Right lung (tissue), 5 donors: ENCODE results near the gene CDC20. TPM values are rescaled to one million over a fixed set of nuclear protein-coding genes. Genes with fewer than 3 reads are reported as not detected.
"Not testable (repeated sequence)": the region's sequence is repeated elsewhere in the genome, so short reads cannot be mapped to it uniquely, and the experiment has no call there.

Experiments used
- DNase-seq, 2 donors: peaks; one replicate each; pipeline ENCODE4 v3.0.0-alpha.2; 2013
- polyA plus RNA-seq, 5 donors: library from polyadenylated mRNA; unstranded; fragments of 120-200 nt; gene quantifications; one replicate each; pipeline versions ENCODE4 v1.2.1 to v1.2.3, GENCODE V29; 2013; ENCODE audit warnings: inconsistent platforms in 1 of 5, low replicate concordance in 1 of 5; ENCODE audit not compliant: insufficient read length in 5 of 5, insufficient read depth in 1 of 5

The CDC20 gene
- polyA plus RNA-seq, 5 donors: 30.4 to 57.8 (median 36.9) TPM

- no peak for DNase-seq
Measured at GRCh38 chr1:43354471-43354870, 4.3 kb upstream of the CDC20 start.

- DNase-seq: no peak
Measured at GRCh38 chr1:43354936-43355335, 3.8 kb upstream of the CDC20 start.

GRCh38 chr1:43357251-43357650 lies 1.5 kb upstream of the CDC20 start:
- DNase-seq: no peak

GRCh38 chr1:43358121-43358745 lies 548 bp upstream of the CDC20 start:
- no peak for DNase-seq

GRCh38 chr1:43359696-43360095 lies 915 bp downstream of the CDC20 start:
- no peak for DNase-seq

- DNase-seq: no peak
Measured at GRCh38 chr1:43360616-43361015, 1.8 kb downstream of the CDC20 start.

- DNase-seq: no peak
Measured at GRCh38 chr1:43363283-43363934, 4.6 kb downstream of the CDC20 start.

GRCh38 chr1:43363935-43364525 lies 5.2 kb downstream of the CDC20 start:
- no peak for DNase-seq

GRCh38 chr1:43365678-43366077 lies 6.9 kb downstream of the CDC20 start:
- DNase-seq: no peak

GRCh38 chr1:43366179-43366578 lies 7.4 kb downstream of the CDC20 start:
- DNase-seq: no peak

- DNase-seq: no peak
Measured at GRCh38 chr1:43366601-43367025, 7.8 kb downstream of the CDC20 start.

GRCh38 chr1:43367026-43367903 lies 8.5 kb downstream of the CDC20 start:
- no peak for DNase-seq

- peak; percentile 87 to 90 for DNase-seq
Measured at GRCh38 chr1:43367904-43368645, 9.3 kb downstream of the CDC20 start, which contains the start of gene ELOVL1. TSS of gene ELOVL1 (minus strand) at chr1:43368011. CDS start at chr1:43365609, 2,402 bp downstream.

GRCh38 chr1:43368646-43369020 lies 9.9 kb downstream of the CDC20 start:
- DNase-seq: no peak

GRCh38 chr1:43369779-43370178 lies 11.0 kb downstream of the CDC20 start:
- DNase-seq: not testable (repeated sequence)

- DNase-seq: no peak
Measured at GRCh38 chr1:43370564-43370963, 11.8 kb downstream of the CDC20 start.

- no peak for DNase-seq
Measured at GRCh38 chr1:43372172-43372571, 13.4 kb downstream of the CDC20 start.

GRCh38 chr1:43373066-43373940 lies 14.5 kb downstream of the CDC20 start:
- no peak for DNase-seq

GRCh38 chr1:43376723-43377235 lies 18.0 kb downstream of the CDC20 start:
- no peak for DNase-seq

- DNase-seq: no peak
Measured at GRCh38 chr1:43377831-43378230, 19.1 kb downstream of the CDC20 start.
